ENCODE results near the gene NTM.

- TF ChIP-seq BRCA1 (IDR thresholded peaks at IDR 0.05; ENCODE audit: low read depth, low read length): no peak
- no peak for TF ChIP-seq CTCF (IDR thresholded peaks at IDR 0.05; ENCODE audit: control extremely low read depth in 1 of 3, insufficient read depth in 1 of 3, low read depth in 1 of 3, low read length in 3 of 3)
- TF ChIP-seq POLR2AphosphoS5 (IDR thresholded peaks at IDR 0.05; ENCODE audit: low read depth, low read length): no peak
- no peak for TF ChIP-seq SP1 (IDR thresholded peaks at IDR 0.05; ENCODE audit: low read depth, low read length)
- TF ChIP-seq TAF1 (IDR thresholded peaks at IDR 0.05; ENCODE audit: low read depth, low read length): no peak
Measured at GRCh38 chr11:131938351-131938751, 567.9 kb downstream of the NTM start.
